Measurements from ENCODE around the gene MAPK12.

MAPK12 gene

DNA sequence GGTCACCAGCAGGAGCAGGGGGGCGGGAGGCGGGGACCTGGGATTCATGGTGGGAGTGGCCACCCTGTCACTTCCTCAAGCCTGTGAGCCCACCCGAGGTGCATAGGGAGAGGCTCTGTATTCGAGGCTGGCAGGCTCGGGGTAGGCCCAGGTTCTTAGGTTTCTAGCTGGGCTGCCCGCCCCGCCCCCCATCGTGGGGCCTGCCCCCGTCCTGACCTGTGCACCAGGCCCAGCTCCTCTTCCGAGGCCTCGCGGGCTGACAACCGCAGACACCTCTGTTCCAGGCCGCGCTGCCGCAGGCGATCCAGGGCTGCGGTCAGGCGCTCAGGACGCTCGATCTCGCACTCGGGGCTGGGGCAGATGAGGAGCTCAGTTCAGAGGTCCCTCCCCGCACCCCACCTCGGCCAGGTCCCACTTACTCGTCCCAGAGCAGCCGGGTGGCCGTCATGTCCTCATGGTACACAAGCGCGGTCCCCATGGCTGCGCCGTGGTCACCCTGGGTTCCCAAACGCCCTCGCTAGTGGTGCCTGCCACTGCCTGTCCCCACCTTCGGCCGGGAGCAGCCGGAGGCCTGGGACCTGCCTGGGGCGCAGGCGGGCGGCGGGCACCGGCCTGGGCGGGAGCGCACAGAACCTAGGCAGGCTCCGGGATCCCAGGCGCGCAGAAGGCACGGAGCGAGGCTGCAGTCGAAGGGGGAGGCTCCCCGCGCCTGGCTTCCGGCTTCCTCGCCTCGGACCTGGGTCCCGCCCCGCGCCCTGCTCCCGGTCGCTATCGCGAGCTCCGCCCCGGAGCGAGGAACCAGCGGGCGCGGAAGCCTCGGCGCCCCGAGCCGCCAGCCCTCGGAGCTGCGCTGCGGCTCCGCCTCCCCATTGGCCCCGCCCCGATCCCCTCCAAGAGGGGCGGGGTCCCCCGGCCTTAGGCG lies 10.7 kb downstream of the MAPK12 start, which contains the start of gene HDAC10:
Gene HDAC10, minus strand, starts transcription at position 711 of the 922 bp plus-strand sequence. Its CDS starts 233 bp downstream, at position 478.
- DNase-seq = peak; percentile 91

DNA sequence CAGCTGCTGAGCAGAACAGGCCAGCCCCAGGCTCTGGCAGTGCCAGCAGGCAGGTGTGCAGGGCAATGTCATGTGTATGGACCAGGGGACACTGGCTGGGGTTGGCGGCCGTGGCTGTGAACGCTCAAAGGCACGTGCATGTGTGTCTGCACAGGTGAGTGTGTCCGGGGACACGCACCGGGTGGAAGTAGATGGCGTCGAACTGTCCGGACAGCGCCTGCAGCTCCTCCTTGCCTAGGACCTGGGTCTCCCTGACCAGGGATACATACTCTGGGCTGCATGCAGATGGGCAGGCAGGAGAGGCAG lies 11.3 kb downstream of the MAPK12 start:
- no peak for DNase-seq

DNA sequence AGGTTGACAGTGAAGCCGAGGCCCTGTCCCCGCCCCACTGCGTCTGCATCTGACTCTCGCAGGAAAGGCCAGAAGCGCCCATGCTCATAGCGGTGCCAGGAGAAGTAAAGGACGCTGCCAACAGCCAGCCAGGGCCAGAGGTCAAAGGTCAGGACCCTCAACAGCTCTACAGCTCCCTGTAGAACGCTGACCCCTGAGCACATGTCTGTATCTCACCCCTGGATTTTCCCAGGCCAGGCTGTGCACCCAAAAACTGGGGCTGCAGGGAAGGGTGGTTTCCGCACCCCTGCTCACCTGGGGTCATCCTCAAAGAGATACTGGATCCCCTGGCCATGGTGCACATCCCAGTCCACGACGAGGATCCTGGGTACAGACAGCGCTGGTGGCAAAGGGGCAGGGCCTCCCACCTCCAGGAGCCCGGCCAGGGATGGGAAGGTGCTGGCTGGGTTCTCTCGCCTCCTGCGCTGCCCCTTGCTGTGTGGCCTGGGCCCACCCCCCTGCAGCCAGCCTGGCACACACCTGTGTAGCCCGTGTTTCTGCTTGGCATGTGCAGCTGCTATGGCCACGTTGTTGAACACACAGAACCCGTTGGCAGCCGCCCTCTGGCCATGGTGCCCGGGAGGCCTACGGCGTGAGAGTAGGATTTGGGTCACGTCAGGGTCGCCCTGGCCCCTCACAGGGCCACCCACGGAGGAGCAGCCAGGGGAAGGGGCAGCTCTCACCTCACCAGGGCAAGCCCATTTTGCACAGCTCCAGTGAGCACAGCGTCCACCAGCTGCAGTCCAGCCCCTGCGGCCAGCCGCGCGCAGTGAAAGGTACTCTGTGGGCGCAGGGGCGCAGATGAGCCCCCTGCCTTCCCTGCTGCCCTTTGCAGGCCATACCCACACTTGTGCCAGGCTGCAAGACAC lies 11.9 kb downstream of the MAPK12 start:
- no peak for DNase-seq

DNA sequence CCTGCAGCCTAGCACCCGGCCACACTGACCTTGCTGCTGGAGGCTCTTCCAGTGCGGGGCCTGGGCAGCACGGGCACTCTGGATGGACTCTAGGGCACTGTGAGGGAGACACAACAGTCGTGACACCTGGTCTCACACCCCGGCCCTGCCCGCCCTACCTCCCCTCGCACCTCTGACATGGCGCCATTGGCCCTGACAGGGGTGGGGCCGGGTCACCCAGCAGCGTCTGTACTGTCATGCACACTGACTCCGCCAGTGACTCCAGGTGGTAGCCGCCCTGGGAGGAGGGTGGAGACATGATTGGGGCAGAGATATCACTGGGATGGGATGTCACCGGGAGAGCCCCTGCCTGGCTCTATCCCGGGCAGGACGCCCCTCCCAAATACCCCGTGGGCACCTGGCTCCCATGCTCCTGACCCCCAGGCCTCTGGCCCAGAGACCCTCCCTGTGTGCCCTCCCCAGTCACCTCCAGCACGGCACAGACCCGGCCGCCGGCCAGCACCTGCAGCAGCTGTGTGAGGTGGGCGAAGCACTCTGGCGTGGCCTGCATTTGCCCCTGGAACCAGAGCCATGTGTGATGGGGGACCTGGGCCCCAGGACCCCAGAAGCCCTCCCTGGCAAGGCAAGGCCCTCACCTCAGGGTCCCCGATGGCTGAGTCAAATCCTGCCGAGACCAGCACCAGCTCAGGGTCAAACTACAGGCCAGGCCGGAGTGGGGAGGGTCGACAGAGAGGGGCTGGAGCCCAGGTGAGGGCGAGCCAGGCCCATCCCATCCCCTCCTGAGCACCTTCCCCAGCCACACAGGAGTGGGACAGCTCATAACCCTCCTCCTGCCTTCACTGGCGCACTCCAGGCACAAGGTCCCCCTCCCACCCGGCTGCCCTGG lies 13.0 kb downstream of the MAPK12 start:
- peak; percentile 32 for DNase-seq

DNA sequence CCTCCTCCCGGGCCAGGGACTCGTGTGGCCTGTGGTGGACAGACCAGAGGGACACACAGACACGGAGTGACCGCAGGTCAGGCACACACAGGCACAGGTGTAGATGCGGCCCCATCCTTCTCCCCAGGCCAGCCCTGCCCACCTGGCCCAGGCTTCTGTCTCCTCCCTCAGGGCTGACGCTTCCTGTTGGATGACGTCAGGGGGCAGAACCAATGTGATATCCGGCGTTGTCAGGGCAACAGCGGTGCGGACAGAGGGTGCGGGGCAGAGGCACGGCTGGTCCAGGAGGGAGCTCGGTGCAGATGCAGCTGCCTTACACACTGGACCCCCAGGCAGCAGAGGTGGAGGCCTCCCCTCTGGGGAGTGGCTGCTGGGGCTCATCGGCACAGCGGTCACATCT lies 13.7 kb downstream of the MAPK12 start:
- DNase-seq = peak; percentile 97

DNA sequence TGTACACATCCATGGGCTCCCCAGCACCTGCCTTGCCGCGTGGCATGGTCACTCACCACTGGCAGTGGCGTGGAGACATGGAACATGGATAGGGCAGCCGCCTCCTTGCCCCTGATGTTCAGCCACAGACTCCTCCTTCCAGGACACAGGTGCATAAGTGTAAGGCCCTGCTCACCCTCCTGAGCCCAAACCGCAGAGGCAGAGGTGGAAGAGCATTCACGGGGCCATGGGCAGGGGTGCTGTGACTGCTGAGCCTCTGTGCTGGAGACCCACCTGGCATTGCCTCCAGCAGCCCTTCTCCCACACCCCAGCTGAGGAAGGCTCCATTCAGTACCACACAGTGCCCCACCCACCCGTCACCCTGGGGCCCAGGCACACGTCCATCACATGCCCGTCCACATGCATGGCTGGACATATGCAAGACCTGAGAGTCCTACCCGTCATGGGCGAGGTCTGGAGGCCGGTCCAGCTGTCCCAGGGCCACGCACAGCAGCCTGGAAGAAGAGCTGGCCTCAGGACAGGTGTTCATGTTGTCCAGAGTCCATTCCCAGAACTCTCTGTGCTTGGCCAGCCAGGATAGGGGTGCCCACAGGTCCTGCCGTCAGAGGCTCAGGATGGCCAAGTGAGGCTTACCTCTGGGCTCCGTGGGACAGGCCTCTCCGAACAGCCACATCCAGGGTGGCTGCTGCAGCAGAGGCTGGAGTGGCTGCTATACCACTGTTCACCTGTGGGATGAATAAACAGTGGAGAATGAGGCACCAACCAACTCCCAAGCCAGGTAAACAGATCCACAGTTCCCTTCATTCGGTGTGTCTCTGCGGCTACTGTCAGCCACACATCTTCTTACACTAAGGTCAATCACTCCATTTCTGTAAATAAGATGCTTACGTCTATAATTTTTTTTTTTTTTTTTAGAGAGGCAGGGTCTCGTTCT lies 15.0 kb downstream of the MAPK12 start:
- DNase-seq = peak; percentile 17

DNA sequence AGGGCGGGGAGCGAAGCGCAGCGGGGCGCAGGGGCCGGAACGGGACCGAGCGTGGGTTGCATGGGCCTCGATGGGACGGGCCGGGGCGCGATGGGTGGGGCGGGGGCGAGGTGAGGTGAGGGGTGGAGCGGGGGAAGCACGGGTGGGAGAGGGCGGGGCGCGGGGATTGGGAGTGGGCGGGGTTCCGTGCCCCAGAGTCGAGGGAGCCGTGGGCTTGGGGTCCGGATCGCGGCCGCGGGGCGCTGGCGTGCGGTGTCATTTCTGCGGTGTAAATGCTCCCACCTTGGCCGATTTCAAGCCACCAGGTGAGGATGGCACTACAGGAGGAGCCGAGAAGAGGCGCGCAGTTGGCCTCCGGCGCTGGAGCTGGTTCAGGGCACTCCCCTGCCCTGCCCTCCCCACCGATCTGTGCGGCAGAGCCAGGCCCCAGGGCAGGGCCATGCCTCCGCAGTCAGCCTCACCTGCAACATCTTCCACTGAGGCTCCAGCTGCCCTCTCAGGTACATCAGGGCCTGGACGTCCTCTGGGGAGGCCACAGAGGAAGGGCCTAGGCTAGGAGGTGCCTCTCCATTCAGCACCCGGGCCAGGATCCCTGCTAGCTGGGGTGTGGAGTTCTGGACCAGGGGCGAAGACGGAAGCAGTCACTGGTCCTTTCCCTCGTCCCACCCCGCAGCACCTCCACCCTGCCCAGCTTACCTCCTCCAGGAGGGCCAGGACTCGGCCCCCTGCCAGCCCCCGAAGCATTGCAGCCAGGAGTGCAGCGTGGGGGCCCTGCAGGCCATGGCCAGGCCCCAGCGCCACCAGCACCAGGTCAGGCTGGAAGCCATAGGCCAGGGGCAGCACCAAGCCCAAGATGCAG lies 16.0 kb downstream of the MAPK12 start:
- no peak for DNase-seq

DNA sequence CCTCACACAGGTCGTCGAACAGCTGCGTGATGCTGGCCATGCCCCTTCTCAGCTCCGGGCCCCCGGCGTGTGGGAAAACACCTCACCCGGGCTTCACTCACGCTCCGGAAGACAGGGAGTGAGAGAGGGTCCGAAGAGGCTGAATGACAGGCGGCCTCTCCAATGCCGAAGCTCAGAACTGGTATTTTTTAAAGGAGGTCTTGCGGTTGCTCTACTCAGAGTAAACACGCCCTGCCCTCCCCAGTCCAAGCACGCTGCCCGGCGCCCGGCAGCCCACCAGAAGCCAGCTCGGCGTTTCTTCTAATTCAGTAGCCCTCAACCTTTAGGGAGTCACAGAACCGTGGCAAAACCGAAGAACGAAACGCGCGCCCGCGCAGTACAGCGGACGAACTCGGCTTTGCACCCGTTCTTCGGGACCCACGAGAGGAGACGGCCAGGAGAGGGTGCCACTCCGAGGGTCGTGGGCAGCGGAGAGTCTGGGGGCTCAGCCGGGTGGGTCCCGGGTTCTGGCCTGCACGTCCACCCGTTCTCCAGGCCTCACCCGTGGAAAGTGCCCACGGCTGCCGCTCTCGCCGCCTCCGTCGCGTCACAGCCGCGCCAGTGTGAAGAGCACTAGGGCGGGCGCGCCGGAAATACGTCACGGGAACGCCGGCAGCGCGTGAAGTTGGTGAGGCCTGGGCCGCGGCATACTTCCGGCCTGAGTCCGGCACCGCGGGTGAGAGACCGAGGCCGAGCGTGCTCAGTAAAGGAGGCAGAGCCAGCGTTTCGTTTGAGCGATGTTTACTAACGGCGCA lies 16.9 kb downstream of the MAPK12 start, which contains the start of gene TUBGCP6:
Gene TUBGCP6, minus strand, starts transcription at position 604 of the 794 bp plus-strand sequence. Its CDS starts 564 bp downstream, at position 40.
- peak; percentile 97 for DNase-seq

DNA sequence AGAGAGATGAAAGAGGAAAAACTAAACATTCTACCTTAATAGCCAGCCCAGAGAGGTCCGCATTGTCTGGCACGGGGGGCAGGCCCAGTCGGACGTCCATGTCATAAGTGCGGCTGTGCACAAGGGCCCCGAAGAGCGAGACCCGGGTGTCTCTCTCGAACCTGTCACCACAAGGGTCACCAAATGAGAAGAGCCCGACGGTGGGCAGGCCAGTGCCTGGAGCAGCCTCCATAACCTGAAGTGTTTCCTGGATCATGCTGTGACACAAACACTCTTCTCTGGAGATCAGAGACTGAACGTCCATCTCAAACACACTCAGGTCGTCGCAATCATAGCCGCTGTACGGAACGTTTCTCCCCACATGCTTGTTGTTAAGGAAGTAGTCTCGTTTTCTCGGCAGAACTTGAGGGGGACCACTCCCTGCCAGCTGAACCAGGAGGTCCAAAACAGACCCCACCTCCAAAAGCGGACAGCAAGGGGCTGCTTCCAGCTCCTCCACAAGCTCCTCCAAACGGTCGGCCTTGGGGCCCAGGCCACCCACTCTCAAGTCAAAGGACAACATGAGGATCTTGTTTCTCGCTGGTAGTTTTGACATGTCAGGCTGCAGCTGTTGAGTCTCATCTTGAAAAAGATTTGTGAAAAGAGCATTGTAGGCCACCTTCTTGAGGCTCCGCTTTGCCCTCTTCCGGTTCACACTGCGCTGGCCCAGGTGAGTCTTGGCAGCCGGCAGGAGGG lies 17.6 kb downstream of the MAPK12 start:
- peak; percentile 32 for DNase-seq

DNA sequence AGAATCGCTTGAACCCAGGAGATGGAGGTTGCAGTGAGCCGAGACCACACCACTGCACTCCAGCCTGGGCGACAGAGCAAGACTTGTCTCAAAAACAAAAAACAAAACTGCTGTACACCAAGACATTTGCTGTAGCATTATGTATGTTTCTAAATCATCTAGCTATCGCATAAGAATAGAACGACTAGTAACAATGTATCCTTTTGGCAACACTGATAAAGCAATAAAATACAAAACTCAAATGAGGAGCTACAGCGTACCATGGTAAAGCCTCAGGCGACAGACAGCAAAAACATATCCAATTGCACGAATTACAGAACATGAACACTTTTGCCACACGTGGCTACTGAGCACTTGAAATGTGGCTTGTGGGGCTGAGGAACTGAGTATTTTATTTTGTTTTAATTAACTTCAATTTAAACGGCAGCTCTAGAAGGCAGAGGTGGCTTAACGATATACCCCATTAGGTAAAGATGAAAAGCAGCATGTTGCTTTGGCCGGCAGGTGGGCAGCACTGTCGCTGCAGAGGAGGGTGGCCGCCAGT lies 19.0 kb downstream of the MAPK12 start:
- DNase-seq = peak; percentile 17

DNA sequence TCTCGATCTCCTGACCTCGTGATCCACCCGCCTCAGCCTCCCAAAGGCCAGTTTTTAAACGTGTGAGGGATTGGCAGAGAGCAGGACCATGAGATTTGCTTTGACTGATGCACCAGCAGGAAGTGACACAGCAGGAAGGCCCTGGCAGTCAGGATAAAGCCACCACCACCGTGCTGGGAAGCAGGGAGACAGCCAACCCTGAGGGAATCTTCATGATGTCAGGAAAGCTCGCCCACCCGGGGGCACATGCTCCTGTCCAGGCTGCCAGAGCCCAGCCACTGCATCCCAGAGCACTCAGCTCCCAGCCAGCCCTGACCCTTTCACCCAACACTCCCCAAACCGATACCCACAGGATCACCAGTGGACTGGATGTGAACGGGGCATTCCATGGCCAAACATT lies 22.7 kb downstream of the MAPK12 start:
- no peak for DNase-seq

DNA sequence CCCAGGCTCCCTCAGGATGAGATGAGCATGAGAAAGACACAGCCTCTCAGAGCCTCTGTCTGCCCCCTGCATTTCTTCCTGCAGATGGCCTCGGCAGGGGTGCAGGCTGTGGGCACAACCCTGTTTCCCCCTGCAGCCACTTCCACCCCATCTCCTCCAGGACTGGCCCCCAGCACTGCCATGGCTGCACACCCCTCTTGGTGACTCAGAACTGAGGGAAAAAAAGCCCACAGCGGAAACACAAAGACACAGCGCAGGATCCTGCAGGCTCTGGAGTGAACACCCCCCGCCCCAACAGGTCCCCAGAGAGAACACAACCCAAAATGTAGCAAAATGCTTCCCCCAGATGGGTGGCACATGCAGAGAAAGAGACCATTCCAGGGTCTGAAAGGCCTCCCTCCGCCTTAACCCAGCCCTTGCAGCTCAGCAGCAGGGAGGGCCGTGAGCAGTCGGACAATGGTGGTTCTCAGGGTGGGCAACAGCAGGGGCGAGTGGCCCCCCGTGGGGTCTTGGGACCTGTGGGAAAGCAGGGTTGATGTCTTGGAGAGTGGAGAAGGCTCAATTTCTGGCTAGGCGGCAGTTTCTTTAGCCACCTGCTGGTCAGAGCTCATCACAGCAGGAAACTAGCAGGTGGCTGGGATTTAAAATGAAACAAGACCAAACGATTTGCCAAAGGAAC lies 24.6 kb downstream of the MAPK12 start:
- DNase-seq = peak; percentile 66

DNA sequence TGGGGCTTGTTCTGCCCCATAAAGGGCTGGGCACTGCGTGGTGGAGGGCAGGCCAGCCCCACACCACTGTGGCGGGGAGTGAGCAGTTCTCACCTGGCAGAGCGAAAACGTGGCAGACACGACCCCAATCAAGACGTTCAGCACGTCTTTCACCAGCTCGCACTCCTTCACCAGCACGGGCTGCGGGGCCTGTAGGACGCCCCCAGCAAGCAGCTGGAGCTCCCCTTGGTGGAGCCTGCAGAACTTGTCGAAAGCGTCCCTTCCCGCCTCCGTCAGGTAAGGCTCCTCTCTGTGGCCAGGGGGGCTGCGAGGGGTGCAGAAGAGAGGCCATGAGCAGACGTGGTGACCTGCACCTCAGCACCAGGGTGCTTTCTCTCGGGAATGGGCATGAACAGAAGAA lies 28.3 kb downstream of the MAPK12 start:
- DNase-seq = no peak

DNA sequence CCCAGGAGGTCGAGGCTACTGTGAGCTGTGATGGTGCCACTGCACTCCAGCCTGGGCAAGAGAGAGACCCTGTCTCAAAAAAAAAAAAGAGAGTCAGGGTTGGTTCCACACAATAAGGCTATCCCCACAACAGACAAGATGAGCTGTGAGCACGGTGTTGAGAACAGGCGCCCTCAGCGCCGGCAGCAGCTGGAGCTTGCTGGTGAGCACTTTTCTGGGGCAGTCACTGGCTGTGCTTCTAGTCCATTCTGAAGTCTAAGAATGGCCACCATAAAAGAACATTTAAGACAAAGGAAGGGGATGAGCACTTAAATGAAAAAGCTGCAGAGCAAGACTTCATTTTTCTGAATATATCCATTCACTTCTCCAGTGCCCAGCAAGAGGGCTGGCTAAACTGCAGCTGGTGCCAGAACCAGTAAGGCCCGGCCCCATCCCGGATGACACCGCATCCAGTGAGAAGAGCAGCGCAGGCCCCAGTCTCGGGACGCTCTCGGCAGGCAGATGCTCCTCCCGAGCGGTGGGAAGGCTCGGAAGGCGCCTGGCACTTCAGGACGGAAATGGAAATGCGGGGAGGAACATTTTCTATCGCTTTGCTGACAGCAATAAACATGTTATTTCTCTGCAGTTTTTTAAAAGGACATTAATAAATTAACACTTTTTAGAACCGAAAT lies 28.9 kb downstream of the MAPK12 start:
- no peak for DNase-seq

DNA sequence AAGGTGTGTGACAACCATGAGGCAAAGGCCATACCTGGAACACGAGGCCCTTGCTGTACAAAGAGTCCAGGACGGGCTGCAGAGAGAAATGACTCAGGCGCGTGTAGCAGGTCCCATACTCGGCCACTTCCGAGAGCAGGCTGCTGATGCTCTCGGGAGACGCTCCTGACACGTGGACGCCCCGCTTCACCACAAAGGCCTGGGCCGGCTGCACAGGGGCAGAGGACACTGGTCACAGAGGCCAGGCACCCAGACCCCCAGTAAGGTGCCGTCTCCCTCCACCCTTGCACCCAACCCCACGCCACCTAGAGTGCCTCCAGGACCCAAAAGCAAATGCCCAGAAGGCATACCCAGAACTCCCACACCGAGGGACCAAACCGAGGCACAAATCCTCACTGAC lies 32.1 kb downstream of the MAPK12 start:
- no peak for DNase-seq

DNA sequence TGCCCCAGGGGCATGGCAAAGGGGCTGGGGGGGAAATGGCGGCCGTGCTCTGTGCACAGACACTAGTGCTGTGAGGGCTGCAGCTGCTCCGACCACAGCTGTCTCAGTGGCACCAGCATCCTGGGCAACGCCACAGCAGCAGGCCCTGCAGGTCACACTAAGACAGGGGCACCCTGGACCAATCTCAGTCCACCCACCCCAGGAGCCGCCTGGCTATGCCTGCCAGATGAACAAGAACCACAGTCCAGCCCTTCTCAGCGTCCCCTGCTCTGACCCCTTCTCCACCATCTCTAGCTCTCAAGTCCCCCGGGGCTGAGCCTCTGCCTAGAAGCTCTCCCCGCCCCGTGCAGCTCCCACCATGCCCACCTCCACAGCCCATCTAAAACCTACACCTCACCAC lies 33.1 kb downstream of the MAPK12 start:
- DNase-seq = no peak

DNA sequence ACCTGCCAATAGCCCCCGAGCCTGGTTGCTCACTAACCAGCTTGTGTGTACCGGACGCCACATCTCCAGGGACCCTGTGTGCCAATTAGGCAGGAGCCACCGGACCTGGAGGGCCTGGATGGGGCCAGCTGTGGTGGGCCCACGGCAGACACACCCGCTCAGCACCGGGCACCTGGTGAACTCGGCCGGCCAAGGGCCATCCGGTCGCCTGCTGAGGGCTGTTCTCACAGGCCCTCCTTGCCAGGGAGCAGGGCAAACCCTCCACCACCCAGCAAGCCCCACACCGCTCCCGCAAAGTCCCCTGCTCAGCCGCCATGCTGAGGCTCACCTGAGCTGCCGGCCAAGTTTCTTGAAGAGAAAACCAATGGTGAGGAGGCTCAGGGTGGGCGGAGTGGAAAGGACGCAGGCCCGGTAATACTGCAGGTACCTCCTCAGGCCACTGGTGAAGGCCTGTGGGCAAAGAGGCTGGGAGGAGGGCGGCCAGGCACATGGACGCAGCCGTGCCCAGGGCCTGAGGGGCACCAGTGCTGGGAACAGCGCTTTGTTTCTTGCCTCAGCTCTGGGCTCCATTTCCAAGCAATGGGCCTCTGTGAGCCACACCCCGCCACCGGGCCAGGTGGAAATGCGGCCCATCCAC lies 33.8 kb downstream of the MAPK12 start:
- no peak for DNase-seq

Measured in NCI-H69 (cell line).